ENCODE data around the gene SEMA4G. TPM values are rescaled to one million over a fixed set of nuclear protein-coding genes. Genes with fewer than 3 reads are reported as not detected.

The SEMA4G gene
- total RNA-seq, 1 experiment from 2014 or later, result 29.4 TPM

- Histone ChIP-seq H3K79me2 (ENCODE audit: insufficient read depth, low read length) (peaks cover 62% of the 10 kb centered on the region), H3K27ac (ENCODE audit: low read depth, low read length) (peak within 1 kb of the TSS; percentile 84), H4K20me1 (ENCODE audit: insufficient read depth) (no peaks in the 10 kb centered on the region; the same call in 1 of the 2 replicates), H3K9me3 (ENCODE audit: control insufficient read depth in 1 of 2, insufficient read depth in 1 of 2, low read depth in 1 of 2, low read length in 2 of 2) (no peaks in the 10 kb centered on the region), H3K36me3 (ENCODE audit: control insufficient read depth in 1 of 2, insufficient read depth in 2 of 2, low read length in 2 of 2) (peaks cover 27 to 32% of the 10 kb centered on the region in 2 experiments), H2AFZ (ENCODE audit: low read depth, low read length, poor library complexity, severe bottlenecking) (peak within 1 kb of the TSS; percentile 41), H3K9ac (ENCODE audit: low read length) (peak within 1 kb of the TSS; percentile 96), H3K4me1 (ENCODE audit: control insufficient read depth in 1 of 2, insufficient read depth in 2 of 2, low read length in 2 of 2) (peaks cover 10 to 28% of the 10 kb centered on the region in 2 experiments; a peak in 3 of 4 replicates), H3K9me2 (ENCODE audit: insufficient read depth) (no peaks in the 10 kb centered on the region), H3K4me3 (replicated peaks in 1 of 2; ENCODE audit: low read depth in 1 of 2, low read length in 2 of 2) (peak within 1 kb of the TSS; percentile 82 to 96), H3K4me2 (ENCODE audit: low read length) (peak within 1 kb of the TSS; percentile 96), H3K27me3 (ENCODE audit: insufficient read depth, low read length) (no peaks in the 10 kb centered on the region)
- intact Hi-C loops (cut with micrococcal nuclease), result no loop called here
- ChIA-PET CTCF (interaction anchor here (0.6 to 1.5 kb wide), 2 partner anchors 10 to 11 kb away, joined by 3 to 6 read pairs; no protein-coding TSS in a partner anchor), RAD21 (ENCODE audit: low non-redundant PET in 1 of 2, low total read pairs in 2 of 2, uncharacterized antibody in 2 of 2, unreplicated experiment in 2 of 2) (no interaction called here), POLR2A (interaction anchor here (1.0 to 1.6 kb wide), 2 partner anchors 11 to 27 kb away, joined by 3 to 6 read pairs; no protein-coding TSS in a partner anchor)
- DNase-seq (ENCODE audit: low read depth, low spot score), result peak; percentile 68
- ATAC-seq, result peak; percentile 86
- no TSS peak for BruUV-seq (replicated peaks)
- peak; percentile 91 for TF ChIP-seq POLR2AphosphoS5 (IDR thresholded peaks at IDR 0.05; ENCODE audit: low read depth, low read length)
- peak; percentile 79 for TF ChIP-seq ZFX (IDR thresholded peaks at IDR 0.05)
- TF ChIP-seq JUND (IDR thresholded peaks at IDR 0.05), result no peak
- TF ChIP-seq RAD21 (IDR thresholded peaks at IDR 0.05; ENCODE audit: low read depth), result no peak
- peak; percentile 85 for TF ChIP-seq POLR2A (IDR thresholded peaks at IDR 0.05; ENCODE audit: borderline replicate concordance, extremely low read depth, insufficient read depth, insufficient read length)
- TF ChIP-seq CTCF (IDR thresholded peaks at IDR 0.05 in 2 of 3, conservative IDR thresholded peaks at IDR 0.05 in 1 of 3; ENCODE audit: borderline replicate concordance in 1 of 3, insufficient read depth in 1 of 3, low read depth in 2 of 3, low read length in 2 of 3), result no peak
- TF ChIP-seq EGR1 (IDR thresholded peaks at IDR 0.05; ENCODE audit: low read depth), result no peak
- peak; percentile 68 for TF ChIP-seq YY1 (IDR thresholded peaks at IDR 0.05; ENCODE audit: extremely low read depth, insufficient replicate concordance, low read depth, low read length)
- peak; percentile 18 for TF ChIP-seq TCF7L2 (IDR thresholded peaks at IDR 0.05; ENCODE audit: borderline replicate concordance, extremely low read depth, insufficient read depth, insufficient read length)
- no peak for TF ChIP-seq CBX3 (IDR thresholded peaks at IDR 0.05; ENCODE audit: low read depth)
These were observed 17.8 kb downstream of the SEMA4G start, which contains the start of the genes MRPL43 and TWNK for GRCh38 chr10:100986952-100987684. TSS of gene MRPL43 (minus strand) at chr10:100987497. CDS start at chr10:100987443, 54 bp downstream. TSS of gene TWNK (plus strand) at chr10:100987543. CDS start at chr10:100988211, 668 bp downstream.

All from HCT116 (cell line).